Effector memory CD8-positive, alpha-beta T cell (primary cell): ENCODE results near the gene RCCD1.
A peak's percentile ranks its signal among the peaks of the same experiment; 100 is the strongest.

Experiments
- ATAC-seq: fragments of 150-1000 bp; cut with Tn5 transposase; replicated peaks from 2 replicates; pipeline ENCODE4 v1.10.0; 2021; ENCODE audit warnings: mild to moderate bottlenecking, moderate library complexity
- DNase-seq, 3 experiments: peaks; one replicate each; pipeline ENCODE4 v3.0.0; 2021
- H3K27ac Mint-ChIP-seq, 2 donors: one replicate each; pipeline ENCODE4 v1.8.0; 2022; ENCODE audit warnings: mild to moderate bottlenecking in 2 of 2, mixed read lengths in 2 of 2, moderate library complexity in 2 of 2
- H3K27me3 Mint-ChIP-seq, 2 donors: one replicate each; pipeline ENCODE4 v1.8.0; 2022; ENCODE audit warnings: mixed read lengths in 2 of 2
- H3K36me3 Mint-ChIP-seq: one replicate; pipeline ENCODE4 v1.8.0; 2022; ENCODE audit warnings: mild to moderate bottlenecking, moderate library complexity, mixed read lengths; ENCODE audit not compliant: insufficient read depth
- H3K4me1 Mint-ChIP-seq, 2 donors: one replicate each; pipeline ENCODE4 v1.8.0; 2022; ENCODE audit warnings: low read depth in 2 of 2, mixed read lengths in 2 of 2
- H3K4me3 Mint-ChIP-seq, 2 donors: one replicate each; pipeline ENCODE4 v1.8.0; 2022; ENCODE audit warnings: mild to moderate bottlenecking in 2 of 2, mixed read lengths in 2 of 2, moderate library complexity in 2 of 2
- H3K9me3 Mint-ChIP-seq, 2 donors: one replicate each; pipeline ENCODE4 v1.8.0; 2022; ENCODE audit warnings: mixed read lengths in 2 of 2

Gene RCCD1

GRCh38 chr15:90979582-90979981 is 24.9 kb downstream of the RCCD1 start:
- Mint-ChIP-seq H3K4me3 (no peak overlapping the region), H3K27ac (no peak overlapping the region), H3K9me3 (no peaks in the 10 kb centered on the region), H3K36me3 (peaks cover 14% of the 10 kb centered on the region), H3K4me1 (peaks cover 0 to 1% of the 10 kb centered on the region in 2 donors), H3K27me3 (no peaks in the 10 kb centered on the region)
- no peak for DNase-seq
- no peak for ATAC-seq

GRCh38 chr15:90981681-90982080 is 27.0 kb downstream of the RCCD1 start:
- ATAC-seq (no peak), DNase-seq (no peak)
- H3K9me3 Mint-ChIP-seq, result no peaks in the 10 kb centered on the region
- H3K4me1 Mint-ChIP-seq, result peaks cover 1 to 5% of the 10 kb centered on the region in 2 donors
- H3K36me3 Mint-ChIP-seq, result peaks cover 8% of the 10 kb centered on the region
- H3K27ac Mint-ChIP-seq, result no peak overlapping the region
- no peaks in the 10 kb centered on the region for H3K27me3 Mint-ChIP-seq
- H3K4me3 Mint-ChIP-seq, result no peak overlapping the region

- DNase-seq, result no peak
- H3K4me1 Mint-ChIP-seq, result peaks cover 1 to 5% of the 10 kb centered on the region in 2 donors
These were observed 27.5 kb downstream of the RCCD1 start for GRCh38 chr15:90982135-90982534.

GRCh38 chr15:90986790-90987507 is 32.3 kb downstream of the RCCD1 start:
- Mint-ChIP-seq H3K4me1 (peaks cover 7 to 13% of the 10 kb centered on the region in 2 donors), H3K27me3 (no peaks in the 10 kb centered on the region), H3K36me3 (peaks cover 5% of the 10 kb centered on the region), H3K9me3 (no peaks in the 10 kb centered on the region), H3K27ac (no peak overlapping the region), H3K4me3 (peak overlapping the region; percentile 21 to 27)
- ATAC-seq (no peak), DNase-seq (no peak)

More at GRCh38 chr15:90982135-90982534, 27.5 kb downstream of the RCCD1 start:
- H3K4me3 Mint-ChIP-seq, result no peak overlapping the region
- ATAC-seq, result no peak
- H3K9me3 Mint-ChIP-seq, result no peaks in the 10 kb centered on the region
- no peak overlapping the region for H3K27ac Mint-ChIP-seq
- H3K27me3 Mint-ChIP-seq, result no peaks in the 10 kb centered on the region
- peaks cover 8% of the 10 kb centered on the region for H3K36me3 Mint-ChIP-seq

GRCh38 chr15:90987561-90988141 is 33.0 kb downstream of the RCCD1 start:
- H3K27me3 Mint-ChIP-seq, result no peaks in the 10 kb centered on the region
- no peak overlapping the region for H3K4me3 Mint-ChIP-seq
- H3K27ac Mint-ChIP-seq, result peak overlapping the region in 1 of 2 donors; percentile 29
- DNase-seq (no peak), ATAC-seq (no peak)
- H3K9me3 Mint-ChIP-seq, result no peaks in the 10 kb centered on the region
- H3K36me3 Mint-ChIP-seq, result peaks cover 5% of the 10 kb centered on the region
- H3K4me1 Mint-ChIP-seq, result peaks cover 7 to 13% of the 10 kb centered on the region in 2 donors

GRCh38 chr15:90988296-90988695 is 33.6 kb downstream of the RCCD1 start:
- Mint-ChIP-seq H3K27ac (peak overlapping the region in 1 of 2 donors; percentile 29), H3K9me3 (no peaks in the 10 kb centered on the region), H3K4me3 (peak overlapping the region; percentile 2 to 55), H3K4me1 (peaks cover 6 to 16% of the 10 kb centered on the region in 2 donors), H3K36me3 (peaks cover 5% of the 10 kb centered on the region), H3K27me3 (no peaks in the 10 kb centered on the region)
- DNase-seq (no peak), ATAC-seq (no peak)

GRCh38 chr15:90989040-90989768 is 34.5 kb downstream of the RCCD1 start:
- Mint-ChIP-seq H3K27me3 (no peaks in the 10 kb centered on the region), H3K27ac (peak overlapping the region in 1 of 2 donors; percentile 29), H3K36me3 (peaks cover 3% of the 10 kb centered on the region), H3K9me3 (no peaks in the 10 kb centered on the region), H3K4me3 (peak overlapping the region in 1 of 2 donors; percentile 55), H3K4me1 (peaks cover 6 to 20% of the 10 kb centered on the region in 2 donors)
- DNase-seq (no peak), ATAC-seq (peak; percentile 17)

- no peak for DNase-seq
- Mint-ChIP-seq H3K27ac (no peak overlapping the region), H3K27me3 (no peaks in the 10 kb centered on the region), H3K4me1 (peaks cover 12 to 20% of the 10 kb centered on the region in 2 donors), H3K36me3 (peaks cover 7% of the 10 kb centered on the region), H3K4me3 (no peak overlapping the region), H3K9me3 (no peaks in the 10 kb centered on the region)
- no peak for ATAC-seq
These were observed 35.8 kb downstream of the RCCD1 start for GRCh38 chr15:90990446-90990845.

GRCh38 chr15:90991587-90992285 is 37.1 kb downstream of the RCCD1 start:
- no peaks in the 10 kb centered on the region for H3K27me3 Mint-ChIP-seq
- no peak overlapping the region for H3K27ac Mint-ChIP-seq
- peaks cover 11% of the 10 kb centered on the region for H3K36me3 Mint-ChIP-seq
- no peak overlapping the region for H3K4me3 Mint-ChIP-seq
- ATAC-seq, result no peak
- H3K9me3 Mint-ChIP-seq, result no peaks in the 10 kb centered on the region
- no peak for DNase-seq
- peaks cover 13 to 16% of the 10 kb centered on the region in 2 donors for H3K4me1 Mint-ChIP-seq

GRCh38 chr15:90994059-90994416 is 39.4 kb downstream of the RCCD1 start:
- Mint-ChIP-seq H3K27me3 (no peaks in the 10 kb centered on the region), H3K4me1 (peaks cover 7% of the 10 kb centered on the region in 2 donors), H3K27ac (peak overlapping the region; percentile 94 to 95), H3K4me3 (peak overlapping the region; percentile 99 to 100), H3K9me3 (no peaks in the 10 kb centered on the region), H3K36me3 (peaks cover 23% of the 10 kb centered on the region)
- DNase-seq, result no peak
- peak; percentile 11 for ATAC-seq

- peaks cover 27% of the 10 kb centered on the region for H3K36me3 Mint-ChIP-seq
- H3K27ac Mint-ChIP-seq, result peak within 1 kb of the TSS; percentile 94 to 95
- peak; percentile 96 for ATAC-seq
- peak within 1 kb of the TSS; percentile 99 to 100 for H3K4me3 Mint-ChIP-seq
- H3K27me3 Mint-ChIP-seq, result no peaks in the 10 kb centered on the region
- H3K4me1 Mint-ChIP-seq, result peaks cover 7% of the 10 kb centered on the region in 2 donors
- peak; percentile 95 to 97 (median 97) for DNase-seq
- H3K9me3 Mint-ChIP-seq, result no peaks in the 10 kb centered on the region
These were observed 40.0 kb downstream of the RCCD1 start, which contains the start of gene PRC1 for GRCh38 chr15:90994417-90995311. PRC1 (minus strand) TSS chr15:90994535; CDS start chr15:90994417, 118 bp downstream.

GRCh38 chr15:90998737-90999136 is 44.1 kb downstream of the RCCD1 start:
- peak overlapping the region in 1 of 2 donors; percentile 8 for H3K27ac Mint-ChIP-seq
- ATAC-seq, result no peak
- H3K4me3 Mint-ChIP-seq, result no peak overlapping the region
- H3K27me3 Mint-ChIP-seq, result no peaks in the 10 kb centered on the region
- DNase-seq, result no peak
- H3K36me3 Mint-ChIP-seq, result peaks cover 56% of the 10 kb centered on the region
- H3K9me3 Mint-ChIP-seq, result no peaks in the 10 kb centered on the region
- H3K4me1 Mint-ChIP-seq, result peaks cover 0 to 7% of the 10 kb centered on the region in 2 donors
